ENCODE data around the gene UBQLN4.
"Not testable (repeated sequence)": the region's sequence is repeated elsewhere in the genome, so short reads cannot be mapped to it uniquely, and the experiment has no call there.

UBQLN4 gene

DNA sequence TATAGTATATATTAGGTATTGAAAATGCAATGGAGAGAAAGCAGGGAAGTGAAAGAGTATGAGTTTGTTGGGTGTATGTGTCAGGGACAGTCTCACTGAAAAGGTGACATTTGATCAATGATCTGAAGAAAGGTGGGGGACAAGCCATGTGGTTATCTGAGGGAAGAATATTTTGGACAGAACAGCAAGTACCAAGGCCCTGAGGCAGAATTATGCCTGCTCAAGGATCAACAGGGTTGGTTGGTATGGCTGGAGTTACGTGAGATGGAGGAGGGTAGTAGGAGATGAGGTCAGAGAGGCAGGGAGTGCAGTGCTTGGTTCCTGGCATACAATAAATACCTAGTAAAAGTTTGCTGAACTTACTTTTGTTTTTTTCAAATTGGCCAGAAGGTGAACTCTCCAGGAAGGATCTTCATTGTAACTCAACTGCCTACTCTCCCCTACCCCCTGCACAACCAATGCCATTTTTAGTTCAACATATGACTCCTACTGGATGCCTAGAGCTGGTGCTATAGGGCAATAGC lies 2.8 kb upstream of the UBQLN4 start:
- DNase-seq = no peak

DNA sequence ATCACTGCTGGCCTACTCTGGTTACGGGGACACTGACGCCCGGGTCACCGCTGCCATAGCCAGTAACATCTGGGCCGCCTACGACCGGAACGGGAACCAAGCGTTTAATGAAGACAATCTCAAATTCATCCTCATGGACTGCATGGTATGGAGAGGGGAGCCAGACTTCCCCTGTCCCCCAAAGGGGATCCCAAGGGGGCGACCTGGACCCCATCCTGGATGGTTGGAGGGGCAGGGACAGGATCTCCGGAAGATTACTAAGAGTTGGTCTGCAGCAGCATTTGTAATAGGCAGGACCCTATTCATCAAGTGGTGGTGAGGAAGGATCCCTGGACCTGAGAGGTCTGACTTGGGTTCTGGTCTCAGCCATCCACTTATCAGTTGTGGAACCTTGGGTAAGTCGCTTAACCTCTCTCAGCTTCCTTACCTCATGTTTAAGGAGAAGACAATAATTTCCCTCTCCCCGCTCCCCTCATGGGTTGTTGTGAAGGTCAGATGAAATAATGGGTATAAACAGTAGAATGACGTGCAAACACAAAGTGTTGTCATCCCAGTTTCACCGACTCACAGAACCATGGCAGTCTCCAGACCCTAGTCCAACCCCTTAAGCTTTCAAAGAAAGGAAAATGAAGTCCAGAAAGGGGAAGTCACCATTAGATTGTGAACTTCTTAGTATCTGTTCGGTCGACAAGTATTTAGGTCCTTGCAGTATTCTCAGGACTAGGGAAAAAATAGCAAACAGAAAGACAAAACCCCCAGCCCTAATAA lies 1.9 kb upstream of the UBQLN4 start:
- no peak for DNase-seq

DNA sequence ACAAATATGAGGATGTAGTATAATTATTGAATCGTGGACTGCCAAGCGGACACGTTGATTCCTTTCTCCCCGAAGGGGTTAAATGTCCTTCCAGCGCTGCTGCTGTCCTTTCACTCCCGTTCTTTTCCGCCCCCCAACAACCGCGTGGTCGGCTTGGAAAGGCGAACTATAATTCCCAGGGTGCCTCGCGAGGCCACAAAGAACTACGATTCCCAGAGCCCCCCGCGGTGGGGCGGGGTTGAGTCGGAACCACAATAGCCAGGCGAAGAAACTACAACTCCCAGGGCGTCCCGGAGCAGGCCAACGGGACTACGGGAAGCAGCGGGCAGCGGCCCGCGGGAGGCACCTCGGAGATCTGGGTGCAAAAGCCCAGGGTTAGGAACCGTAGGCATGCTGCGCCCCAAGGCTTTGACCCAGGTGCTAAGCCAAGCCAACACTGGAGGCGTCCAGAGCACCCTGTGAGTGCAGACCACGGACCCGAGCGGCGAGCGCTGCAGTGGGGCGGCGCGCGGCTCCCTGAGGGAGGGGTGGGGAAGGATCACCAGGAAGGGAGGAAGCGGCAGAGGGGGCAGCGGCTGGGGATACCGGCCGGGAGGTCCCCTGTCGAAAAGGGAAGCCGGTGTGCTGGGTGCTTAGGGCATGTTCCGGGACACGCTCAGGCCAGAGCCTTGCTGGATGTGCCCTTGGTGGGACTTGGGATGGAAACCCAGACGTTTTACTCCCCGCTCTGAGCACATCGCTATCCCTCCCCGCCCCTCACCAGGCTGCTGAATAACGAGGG lies 1.1 kb upstream of the UBQLN4 start, which contains the start of gene LAMTOR2:
LAMTOR2 (plus strand) TSS at position 283 of the 781 bp plus-strand sequence; CDS start at position 391, 108 bp downstream.
- DNase-seq = peak; percentile 93

DNA sequence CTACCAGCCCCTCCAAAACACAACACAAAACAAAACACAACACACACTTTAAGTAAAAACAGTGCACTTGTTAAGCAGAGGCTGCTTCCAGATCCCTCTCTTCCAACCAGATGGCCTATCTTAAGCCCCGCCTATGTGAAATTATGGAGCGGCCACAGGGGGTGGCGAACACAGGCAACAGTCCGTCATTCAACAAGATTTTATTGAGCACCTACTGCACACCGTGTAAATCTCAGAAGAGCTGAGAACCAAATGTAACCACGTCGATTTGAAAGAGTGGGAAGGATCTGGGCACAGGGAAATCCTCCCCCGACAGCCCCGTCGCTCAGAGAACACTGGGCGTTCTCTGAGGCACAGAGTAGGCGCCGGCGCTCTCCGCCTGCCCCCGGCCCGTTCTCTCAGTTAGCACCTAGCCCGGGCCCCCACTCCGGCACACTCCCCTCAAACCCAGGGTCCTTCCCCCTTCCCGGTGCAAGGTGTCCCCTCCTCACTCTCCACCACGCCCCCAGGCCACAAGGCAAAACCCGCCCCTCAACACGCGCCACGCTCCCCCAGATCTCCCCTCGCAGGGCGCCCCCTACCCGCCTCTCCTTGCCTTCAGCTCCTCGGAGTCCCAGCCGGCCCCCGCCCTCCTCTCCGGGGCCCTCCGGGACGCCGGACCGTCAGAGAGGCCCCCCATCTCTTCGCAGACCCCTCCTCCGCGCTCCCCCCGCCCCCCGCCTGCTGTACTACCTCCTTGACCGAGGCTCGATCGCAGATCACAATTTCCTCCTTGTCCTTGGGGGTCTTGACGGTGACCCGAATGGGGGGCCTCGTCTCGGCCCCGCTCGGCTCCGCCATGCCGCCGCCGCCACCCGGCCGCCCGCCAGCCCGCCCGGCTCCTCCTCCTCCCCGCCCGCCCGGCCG lies 483 bp downstream of the UBQLN4 start:
- DNase-seq = peak; percentile 41

DNA sequence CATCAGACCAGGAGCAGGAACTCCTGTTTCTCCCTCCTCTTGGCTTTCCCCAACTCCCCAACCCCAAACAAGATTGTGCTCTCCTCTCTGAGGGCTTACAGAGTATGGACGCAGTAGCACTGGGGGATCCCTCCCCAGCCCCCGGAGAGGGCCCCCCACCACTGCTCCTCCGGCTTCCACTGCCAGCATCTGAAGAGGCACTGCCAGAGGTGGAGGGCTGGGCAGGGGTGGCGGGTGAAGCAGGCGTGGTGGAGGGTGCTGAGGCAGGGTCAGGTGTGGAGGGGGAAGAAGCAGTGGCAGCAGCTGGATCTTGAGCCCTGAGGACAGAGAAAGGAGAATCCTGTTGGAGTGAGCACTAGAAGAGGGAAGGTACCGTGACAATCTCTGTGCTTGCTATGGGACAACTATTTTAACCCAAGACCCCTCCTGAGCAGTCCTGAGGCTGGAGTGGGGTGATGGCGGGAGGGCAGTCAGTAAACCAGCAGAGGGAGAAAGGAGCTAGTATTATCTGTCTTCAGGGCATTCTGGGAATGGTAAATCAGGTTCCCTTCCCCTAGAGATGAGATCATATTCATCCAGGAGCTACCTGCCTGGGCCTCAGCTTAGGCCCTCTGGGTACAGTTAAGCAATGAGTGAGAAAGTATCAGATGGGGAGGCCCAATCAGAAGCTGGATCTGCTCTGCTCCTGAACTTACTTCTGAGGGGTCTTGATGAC lies 2.4 kb downstream of the UBQLN4 start:
- DNase-seq = no peak

DNA sequence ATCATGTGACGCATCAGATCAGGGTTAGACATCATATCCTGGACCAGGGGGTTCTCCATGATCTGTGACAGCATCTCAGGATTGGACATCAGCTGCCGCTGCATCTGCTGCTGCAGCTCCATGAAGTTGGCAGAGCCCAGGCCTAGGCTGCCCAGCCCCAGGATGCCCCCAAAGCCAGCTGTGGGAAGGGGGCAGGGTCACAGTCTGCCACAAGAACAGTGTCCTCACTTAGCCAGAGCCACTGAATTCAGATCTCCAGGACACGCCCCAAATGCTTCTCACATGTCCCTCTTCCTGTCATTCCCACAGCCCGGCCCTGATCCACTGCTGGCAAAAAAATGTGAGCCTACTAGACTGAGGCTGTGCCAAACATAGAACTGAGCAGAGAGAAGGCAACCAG lies 3.2 kb downstream of the UBQLN4 start:
- no peak for DNase-seq

DNA sequence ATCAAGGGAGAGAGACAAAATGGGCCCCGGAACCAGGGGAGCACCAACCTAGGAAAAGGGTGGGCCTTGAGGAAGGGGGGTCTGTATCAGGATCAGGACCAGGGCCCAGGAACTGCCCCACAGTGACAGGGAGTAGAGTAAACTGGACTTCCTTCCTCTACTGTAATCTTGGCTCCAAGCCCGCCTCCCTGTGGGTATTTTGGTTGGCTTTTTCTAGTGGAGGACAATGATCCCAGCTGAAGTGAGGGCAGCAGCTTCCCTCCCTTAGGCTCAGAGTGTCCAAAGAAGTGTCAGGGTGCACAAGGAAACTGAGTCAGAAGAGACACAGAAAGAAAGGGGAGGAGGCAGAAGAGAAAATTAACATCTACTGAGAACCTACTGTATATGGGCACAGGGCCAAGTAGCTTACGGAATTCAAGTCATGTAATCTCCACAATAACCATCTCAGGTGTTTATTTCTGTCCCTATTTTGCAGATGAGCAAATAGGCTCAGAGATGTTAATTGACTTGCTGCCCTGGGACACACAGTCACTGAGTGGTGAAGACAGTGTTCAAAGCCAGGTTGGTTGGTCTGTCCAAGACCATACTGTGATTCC lies 4.8 kb downstream of the UBQLN4 start:
- DNase-seq = no peak

DNA sequence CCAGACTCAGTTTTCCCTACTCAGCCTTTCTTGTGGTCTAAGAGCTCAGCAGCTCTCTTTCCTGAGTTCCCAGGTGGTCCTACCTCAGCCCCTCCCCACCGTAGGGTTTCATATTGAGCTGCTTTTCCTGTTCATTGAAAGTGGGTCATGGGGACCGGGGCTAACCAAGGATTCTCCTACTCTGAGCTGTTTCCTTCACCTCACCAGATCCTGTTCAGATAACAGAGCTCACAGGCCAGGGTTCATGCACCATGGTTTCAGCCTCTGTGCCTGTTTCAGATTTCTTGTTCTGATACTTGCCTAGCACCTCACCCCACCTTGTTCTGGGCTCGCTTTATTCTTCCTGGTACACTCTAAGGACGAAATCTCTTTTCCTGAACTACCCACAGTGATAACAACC lies 8.5 kb downstream of the UBQLN4 start:
- DNase-seq = no peak

DNA sequence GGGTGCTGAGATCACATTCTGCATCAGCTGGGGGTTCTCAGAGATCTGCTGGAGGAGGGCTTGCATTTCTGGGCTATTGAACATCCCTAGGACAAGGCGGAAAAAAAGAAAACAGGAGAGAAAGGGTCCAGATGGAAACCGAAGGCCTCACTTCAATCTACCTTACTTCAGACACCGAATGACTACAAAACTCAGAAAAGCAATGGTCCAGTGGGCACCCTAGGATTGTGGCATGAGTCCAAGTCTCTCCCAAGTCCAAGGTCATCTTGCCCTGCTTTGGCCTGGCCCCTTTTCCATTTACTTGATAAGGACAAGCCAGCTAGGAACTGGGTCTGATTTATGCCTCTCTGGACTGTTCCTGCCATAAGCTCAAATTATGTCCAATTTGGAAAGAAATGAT lies 10.8 kb downstream of the UBQLN4 start:
- no peak for DNase-seq

DNA sequence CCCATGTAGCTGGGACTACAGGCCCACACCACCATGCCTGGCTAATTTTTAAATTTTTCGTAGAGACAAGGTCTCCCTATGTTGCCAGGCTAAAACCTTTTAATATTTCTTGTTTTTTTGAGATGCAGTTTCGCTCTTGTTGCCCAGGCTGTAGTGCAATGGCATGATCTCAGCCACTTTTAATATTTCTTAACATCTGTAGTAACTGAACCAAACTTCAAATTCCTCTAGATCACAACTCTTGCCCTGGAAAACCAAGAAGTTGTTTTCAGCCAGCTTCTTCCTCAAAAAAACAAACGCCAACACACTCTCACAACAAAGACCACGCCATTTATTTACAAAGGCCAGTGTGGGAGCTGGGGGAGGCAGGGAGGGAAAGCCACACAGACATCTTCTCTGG lies 18.6 kb downstream of the UBQLN4 start:
- DNase-seq = not testable (repeated sequence)

DNA sequence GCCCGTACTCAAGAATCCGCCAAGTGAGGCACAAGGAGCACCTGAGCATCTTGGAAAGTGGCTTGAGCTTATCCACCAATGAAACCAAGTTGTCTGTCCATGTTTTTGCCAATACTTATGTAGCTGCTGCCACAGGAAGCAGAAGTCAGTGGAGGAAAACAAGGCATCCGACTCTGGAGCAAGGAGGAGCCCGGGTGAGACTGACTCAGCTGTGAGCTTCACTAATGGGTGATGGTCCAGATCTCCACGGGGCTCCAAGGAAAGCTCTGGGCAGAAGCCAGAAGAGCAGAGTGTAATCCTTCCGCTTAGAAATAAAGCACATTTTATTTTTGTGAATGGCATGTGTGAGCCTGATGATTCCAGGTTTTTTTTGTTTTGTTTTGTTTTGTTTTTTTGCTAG lies 20.6 kb downstream of the UBQLN4 start:
- DNase-seq = no peak

DNA sequence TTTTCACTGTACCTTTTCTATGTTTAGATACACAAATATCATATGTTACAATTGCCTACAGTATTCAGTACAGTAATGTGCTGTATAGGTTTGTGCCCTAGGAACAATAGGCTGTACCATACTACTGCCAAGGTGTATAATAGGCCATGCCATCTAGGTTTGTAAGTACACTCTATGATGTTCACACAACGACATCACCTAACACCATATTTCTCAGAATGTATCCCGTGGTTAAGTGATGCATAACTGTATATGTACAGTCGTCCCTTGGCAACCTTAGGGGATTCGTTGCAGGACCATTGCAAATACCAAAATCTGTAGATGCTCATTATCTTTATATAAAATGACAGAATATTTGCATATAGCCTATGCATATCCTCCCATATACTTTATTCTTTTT lies 27.0 kb downstream of the UBQLN4 start:
- DNase-seq = no peak

DNA sequence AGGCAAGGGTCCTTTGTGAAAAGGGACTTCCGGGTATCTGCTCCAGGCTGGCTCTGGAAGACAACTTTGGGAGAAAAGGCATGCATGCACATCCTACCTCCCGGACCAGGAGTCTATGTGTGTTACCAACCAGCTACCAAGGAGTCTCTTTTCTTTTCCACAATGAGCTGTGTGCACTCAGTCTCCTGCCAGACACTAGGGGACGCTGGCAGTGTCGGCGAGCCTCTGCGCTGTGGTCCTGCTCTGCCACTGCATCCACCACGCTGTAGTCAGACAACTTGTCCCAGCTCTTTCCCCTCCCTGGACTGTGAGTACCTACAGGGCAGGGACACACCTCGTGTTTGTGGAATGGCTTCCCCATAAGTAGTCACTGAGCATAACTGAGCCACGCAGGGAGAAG lies 27.7 kb downstream of the UBQLN4 start:
- DNase-seq = no peak

DNA sequence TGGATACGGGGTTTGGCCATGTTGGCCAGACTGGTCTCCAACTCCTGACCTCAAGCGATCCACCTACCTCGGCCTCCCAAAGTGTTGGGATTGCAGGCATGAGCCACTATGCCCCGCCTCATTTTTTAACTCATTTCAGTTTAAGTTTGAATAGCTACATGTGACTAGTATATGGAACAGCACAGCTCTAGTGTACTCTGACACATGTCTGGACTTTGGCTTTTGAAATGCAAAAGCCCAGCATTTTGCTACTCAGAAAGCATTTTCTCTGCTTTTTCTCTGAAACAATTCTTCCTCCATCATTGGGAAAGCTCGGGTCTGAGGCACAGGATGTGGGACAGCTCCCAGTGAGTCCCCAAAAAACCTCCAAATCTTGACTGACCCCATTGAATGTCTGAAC lies 28.8 kb downstream of the UBQLN4 start:
- no peak for DNase-seq

DNA sequence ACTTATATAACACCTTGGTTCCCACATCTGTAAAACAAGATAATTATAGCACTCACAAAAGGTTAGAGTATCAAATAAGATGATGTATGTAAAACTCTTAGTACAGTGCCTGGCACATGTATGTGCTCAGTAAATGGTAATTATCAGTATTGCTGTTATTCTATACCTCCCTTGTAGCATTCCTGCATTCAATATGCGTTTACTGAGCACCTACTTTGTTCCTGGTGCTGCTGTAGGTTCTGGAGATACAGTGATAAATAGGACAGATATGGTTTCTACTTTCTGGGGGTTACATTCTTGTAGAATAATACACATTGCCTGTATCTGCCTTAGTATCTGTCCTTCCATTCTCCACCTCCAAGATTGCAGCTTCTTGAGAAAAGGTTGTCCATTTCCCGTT lies 31.6 kb downstream of the UBQLN4 start:
- DNase-seq = no peak

DNA sequence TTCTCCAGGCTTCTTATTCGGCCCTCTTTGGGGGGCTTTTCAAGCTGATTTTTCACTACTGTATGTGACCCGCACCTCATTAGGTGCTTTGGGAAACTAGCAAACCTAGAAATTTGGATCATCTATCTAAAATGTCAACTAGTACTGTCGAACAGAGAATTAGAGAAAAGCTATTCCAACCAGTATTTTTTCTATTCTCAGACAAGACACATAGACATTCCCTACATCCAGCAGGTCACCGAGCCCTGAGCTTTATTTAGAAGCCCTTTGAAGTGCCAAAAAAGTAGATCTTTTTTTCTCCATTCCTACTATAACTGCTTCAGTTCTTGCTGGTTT lies 32.5 kb downstream of the UBQLN4 start:
- DNase-seq = no peak

DNA sequence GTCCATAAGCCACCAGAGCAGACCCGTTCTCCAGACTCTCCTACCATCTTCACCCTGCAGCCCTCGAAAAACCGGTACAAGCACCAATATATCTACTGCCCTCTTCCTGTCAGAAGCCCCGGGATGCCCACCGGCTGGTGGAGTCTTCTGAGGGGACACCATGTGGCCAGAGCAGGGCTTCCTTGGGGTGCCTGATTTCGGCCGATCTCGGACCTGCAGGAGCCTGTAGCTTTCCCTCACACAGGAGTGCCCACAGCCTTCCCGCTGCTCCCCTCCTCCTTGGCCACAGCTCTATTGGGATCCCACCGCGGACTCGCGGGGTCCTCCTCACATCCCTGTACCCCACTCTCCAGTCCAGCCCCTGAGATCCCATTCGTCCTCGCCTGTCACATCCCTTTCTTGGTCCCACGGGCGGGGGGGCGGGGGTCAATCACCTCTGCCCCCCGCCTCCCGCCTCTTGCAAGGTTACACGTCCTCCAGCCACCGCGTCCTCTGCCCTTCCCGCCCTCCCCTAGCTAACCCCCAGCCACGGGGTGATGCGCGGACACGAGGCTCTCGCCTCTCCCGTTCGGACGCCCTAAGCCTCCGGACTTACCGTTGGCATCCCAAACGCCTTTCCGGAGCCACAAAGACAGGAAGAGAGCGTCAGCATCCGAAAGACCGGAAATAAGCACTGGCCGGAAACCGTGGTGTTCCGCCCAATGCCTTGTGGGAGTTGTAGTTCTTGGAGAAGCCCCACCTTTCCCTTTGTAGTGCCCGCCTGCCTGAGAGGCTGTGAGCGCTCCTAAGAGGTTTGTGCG lies 33.1 kb downstream of the UBQLN4 start, which contains the start of gene SSR2:
SSR2 (minus strand) TSS at position 659 of the 800 bp plus-strand sequence. CDS start 784 bp downstream, outside the sequence.
- peak; percentile 75 for DNase-seq

DNA sequence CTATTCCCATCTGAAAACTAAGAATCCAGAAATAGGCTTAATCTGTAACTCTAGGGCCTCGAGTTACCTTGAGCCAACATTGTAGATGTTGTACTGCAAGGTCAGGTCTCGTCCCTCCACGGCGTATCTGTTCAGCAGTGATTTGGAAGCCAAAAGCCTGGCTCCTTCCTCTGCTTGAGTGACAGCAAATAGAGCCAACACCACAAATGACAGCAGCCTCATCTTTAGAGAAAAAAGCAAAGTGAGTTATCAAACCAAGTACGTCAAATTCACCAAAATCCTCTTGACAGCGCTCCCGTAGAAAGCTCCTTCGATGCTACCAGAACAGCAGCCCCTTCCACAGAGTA lies 33.7 kb downstream of the UBQLN4 start:
- no peak for DNase-seq

DNA sequence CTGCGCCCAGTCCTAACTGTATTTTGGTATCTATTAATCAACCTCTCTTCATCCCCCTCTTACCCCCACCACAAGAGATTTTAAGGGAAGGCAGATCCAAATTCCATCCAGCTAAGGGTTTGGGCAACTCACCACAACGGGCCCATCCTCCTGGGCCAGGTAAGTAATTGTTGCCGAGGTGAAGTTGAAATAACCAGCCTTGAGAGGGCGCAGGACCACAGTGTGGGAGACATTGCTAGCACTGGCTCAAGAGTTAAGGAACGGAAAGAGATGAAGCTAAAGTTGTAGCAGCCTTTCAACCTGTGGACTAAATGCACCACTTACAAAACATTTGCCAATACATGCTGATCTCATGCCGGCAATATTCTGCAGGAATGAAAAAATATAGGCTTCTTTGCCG lies 38.8 kb downstream of the UBQLN4 start:
- no peak for DNase-seq

DNA sequence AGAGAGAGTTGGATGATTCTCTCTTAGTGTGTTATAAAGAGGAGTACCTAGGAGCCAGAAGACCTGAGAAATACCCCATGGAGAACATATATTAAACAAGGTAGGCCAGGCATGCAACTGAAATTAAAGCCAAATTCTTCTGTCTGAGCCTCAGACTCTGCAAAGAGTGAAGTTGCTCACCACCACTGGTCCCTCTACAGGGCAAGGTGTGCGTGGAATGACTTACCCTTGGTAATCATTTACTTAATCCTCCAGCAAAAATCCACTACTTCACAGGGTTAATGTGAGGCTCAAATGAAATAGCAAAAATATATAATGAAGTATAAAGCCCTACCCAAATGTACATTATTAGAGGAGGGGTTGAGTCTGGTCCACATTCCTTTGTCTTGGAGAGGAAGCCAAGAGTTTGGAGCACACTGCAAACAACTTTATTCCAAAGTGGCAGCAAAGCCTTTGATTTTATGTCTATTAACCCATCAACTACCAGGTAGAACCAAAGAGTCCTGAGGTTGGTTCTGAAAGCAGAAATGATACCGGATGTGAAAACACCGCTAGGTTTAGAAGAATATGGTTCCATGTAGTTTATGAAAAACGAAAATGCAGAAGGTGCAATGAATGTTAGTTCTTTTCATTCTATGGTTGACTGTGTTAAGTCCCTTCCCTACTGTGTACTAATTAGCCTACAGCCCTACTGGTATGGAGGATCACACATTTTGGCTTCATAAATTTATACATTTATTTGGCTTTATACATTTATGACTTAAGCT lies 41.4 kb downstream of the UBQLN4 start:
- DNase-seq = no peak
